GM19372 (cell line): Measurements from ENCODE around the gene HNF1A.
"Not testable (repeated sequence)": the region's sequence is repeated elsewhere in the genome, so short reads cannot be mapped to it uniquely, and the experiment has no call there.

Source experiments
- ATAC-seq: cut with Tn5 transposase; IDR thresholded peaks from one replicate; pipeline ENCODE4 v1.9.1; 2021; ENCODE audit warnings: mild to moderate bottlenecking, low read depth, moderate library complexity; ENCODE audit not compliant: unreplicated experiment

The HNF1A gene

GRCh38 chr12:121038861-121039668 lies 60.7 kb downstream of the HNF1A start, which contains the start of gene OASL:
OASL (minus strand) TSS chr12:121039246; CDS start chr12:121038971, 275 bp downstream.
- no peak for ATAC-seq

- ATAC-seq, result no peak
These were observed 64.7 kb downstream of the HNF1A start for GRCh38 chr12:121043067-121043466.

- not testable (repeated sequence) for ATAC-seq
These were observed 69.1 kb downstream of the HNF1A start for GRCh38 chr12:121047400-121047799.

- no peak for ATAC-seq
These were observed 70.1 kb downstream of the HNF1A start for GRCh38 chr12:121048442-121048841.

GRCh38 chr12:121050725-121051124 lies 72.4 kb downstream of the HNF1A start:
- no peak for ATAC-seq
